ENCODE results near the gene NF2.

DNA sequence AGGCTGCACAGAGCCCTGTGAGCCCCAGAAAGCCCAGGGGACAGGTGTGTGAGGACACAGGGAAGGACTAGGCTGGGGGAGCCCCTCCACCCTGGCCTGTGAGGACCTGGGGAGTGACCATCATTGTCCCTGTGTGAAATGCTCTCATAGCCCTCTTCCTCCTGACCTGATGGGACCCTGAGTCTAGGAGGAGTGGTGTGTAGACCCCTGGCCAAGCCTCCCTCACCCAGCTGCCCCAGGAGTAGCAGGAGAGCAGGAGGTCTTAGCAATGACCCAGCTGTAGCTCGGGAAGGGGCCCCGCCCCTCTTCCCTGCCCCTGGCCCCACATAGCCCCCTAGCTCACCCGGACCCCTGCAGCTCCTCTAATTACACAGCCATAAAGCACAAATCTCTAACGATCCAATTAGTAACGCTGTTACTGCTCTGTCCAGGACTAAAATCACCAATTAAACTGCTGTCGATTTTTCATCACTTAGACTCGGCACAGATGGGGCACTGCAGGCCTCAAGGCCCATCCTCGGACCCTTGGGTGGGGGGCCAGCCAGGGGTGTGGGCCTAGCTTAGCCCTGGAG is 109.8 kb downstream of the NF2 start:
- TF ChIP-seq, protein P1, sequence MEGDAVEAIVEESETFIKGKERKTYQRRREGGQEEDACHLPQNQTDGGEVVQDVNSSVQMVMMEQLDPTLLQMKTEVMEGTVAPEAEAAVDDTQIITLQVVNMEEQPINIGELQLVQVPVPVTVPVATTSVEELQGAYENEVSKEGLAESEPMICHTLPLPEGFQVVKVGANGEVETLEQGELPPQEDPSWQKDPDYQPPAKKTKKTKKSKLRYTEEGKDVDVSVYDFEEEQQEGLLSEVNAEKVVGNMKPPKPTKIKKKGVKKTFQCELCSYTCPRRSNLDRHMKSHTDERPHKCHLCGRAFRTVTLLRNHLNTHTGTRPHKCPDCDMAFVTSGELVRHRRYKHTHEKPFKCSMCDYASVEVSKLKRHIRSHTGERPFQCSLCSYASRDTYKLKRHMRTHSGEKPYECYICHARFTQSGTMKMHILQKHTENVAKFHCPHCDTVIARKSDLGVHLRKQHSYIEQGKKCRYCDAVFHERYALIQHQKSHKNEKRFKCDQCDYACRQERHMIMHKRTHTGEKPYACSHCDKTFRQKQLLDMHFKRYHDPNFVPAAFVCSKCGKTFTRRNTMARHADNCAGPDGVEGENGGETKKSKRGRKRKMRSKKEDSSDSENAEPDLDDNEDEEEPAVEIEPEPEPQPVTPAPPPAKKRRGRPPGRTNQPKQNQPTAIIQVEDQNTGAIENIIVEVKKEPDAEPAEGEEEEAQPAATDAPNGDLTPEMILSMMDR (IDR thresholded peaks at IDR 0.05): no peak
- TF ChIP-seq USF2 (CRISPR knock-in tag; IDR thresholded peaks at IDR 0.05): no peak
- no peak for TF ChIP-seq CREM (CRISPR knock-in tag; IDR thresholded peaks at IDR 0.05)
- TF ChIP-seq SP1 (CRISPR knock-in tag; conservative IDR thresholded peaks at IDR 0.05): no peak
- TF ChIP-seq JUN (CRISPR knock-in tag; IDR thresholded peaks at IDR 0.05): no peak
- no peak for TF ChIP-seq ZNF138 (CRISPR knock-in tag; conservative IDR thresholded peaks at IDR 0.05)

All from WTC11 (cell line).